HUDEP-2 (cell line): ENCODE measurements around the gene ODF2L.

ENCODE experiments used
- DNase-seq, 76 experiments: peaks; one replicate each; lab custom pipeline; 2025; ENCODE audit not compliant: unreplicated experiment in 76 of 76; lab: John Stamatoyannopoulos, UW

ODF2L gene, protein sequence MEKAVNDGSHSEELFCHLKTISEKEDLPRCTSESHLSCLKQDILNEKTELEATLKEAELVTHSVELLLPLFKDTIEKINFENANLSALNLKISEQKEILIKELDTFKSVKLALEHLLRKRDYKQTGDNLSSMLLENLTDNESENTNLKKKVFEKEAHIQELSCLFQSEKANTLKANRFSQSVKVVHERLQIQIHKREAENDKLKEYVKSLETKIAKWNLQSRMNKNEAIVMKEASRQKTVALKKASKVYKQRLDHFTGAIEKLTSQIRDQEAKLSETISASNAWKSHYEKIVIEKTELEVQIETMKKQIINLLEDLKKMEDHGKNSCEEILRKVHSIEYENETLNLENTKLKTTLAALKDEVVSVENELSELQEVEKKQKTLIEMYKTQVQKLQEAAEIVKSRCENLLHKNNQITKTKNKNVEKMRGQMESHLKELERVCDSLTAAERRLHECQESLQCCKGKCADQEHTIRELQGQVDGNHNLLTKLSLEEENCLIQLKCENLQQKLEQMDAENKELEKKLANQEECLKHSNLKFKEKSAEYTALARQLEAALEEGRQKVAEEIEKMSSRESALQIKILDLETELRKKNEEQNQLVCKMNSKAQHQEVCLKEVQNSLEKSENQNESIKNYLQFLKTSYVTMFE

DNA sequence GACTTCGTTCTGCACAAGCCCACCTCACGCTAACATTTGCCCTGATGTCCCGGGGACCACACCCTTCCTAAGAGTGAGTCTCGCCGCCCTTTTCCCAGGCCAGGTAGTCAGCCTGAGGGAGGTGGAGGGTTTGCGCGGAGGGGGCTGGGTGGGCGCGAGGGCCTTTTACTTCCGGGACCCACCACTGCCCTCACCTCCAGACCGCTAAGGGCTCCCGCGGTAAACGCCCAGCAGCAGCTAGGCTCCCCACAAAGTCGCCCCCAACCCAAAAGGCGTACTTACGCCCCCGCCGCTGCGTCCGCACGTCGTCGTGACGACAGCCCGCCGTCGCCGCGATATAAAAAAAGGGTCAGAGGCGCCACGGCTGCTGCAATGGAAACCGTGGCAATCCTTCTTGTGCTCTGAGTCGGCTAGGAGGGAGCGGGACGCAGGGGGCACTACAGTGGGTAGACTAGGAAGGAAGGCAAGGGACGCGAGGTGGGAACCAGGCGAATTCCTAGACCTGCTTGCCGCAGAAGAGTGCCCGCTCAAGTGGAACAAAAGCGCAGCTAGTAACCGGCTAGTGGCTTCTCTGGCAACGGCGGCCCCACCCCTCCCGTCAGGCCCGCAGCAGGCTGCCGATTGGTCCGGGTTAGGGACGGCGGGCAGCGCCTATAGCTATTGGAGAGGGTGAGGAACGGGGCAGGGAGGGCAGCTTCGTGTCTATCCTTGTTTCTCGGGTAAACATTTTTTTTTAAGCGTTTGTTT, at the start of gene ODF2L:
ODF2L (minus strand) TSS at position 573 of the 747 bp plus-strand sequence. CDS start 9,296 bp downstream, outside the sequence.
- peak in 74 of 76 experiments; percentile 14 to 88 (median 76) for DNase-seq

DNA sequence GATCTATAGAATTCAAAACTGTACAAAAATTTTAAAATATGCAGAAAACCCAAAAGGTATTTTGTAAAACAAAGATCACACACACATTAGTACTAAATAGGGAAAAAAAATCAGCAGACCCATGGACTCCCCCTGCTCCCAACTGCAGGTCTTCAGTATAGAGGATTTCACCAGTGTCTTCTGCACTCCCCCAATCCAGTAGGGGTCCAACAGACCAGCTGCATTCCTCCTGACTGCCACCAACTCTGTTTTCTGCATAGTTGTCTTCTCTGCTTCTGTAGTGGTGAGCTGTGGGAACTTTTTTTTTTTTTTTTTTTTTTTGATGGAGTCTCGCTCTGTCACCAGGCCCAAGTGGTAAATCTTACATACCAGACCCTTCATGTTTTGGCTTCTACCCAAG, 49.8 kb upstream of the ODF2L start:
- no peak for DNase-seq

DNA sequence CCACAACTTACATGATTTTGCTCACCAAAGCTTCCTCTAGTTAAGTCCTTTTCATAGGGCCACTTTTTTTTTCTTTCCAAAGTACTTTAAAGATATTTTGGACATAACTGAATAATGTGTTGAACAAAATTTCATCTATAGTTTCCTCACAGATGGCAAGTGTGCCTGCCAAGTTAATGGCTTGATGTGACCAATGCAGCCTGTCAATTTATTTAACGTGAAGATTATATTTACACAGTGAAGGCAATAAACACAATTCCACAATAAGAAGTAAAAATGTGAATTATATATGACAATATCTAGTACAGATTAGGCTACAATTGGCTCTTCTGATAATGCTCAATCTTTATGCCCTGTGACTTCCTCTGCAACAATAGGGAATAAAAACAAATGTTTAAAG, 45.9 kb upstream of the ODF2L start:
- DNase-seq: no peak

DNA sequence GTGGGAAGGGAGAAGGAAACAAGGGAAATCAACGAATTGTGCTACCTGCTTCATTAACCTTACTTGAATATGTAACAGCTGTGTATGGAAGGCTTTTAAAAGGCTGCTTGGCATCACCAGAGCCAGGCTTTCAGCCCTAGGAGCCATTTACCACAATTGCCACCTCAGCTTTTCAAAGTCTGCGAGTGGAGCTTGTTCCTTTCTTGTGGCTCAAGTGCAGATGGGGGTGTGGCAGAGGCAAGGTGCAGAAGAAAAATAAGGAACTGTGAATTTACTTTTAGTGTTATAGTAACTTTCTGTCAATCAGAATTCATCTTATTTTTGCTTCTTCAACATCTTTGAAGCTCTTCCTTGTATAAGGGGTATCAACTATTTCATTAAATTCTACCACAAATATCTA, 45.5 kb upstream of the ODF2L start:
- DNase-seq: no peak

DNA sequence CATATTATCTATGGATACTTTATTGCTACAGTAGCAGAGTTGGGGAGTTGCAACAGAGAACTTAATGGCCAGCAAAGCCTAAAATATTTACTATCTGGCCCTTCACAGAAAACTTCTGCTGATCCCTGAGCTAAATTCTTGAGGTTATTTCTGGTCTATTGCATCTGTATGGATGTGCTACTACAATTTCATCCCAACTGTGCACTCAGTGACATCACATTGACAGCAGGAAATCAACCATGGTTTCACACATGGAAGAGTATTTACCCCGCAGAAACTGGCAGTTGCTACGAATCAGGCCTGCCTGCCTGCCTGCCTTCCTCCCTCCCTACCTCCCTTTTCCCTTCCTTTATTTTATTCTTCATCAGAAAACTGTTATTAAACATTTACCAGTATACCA, 39.9 kb upstream of the ODF2L start:
- no peak for DNase-seq

DNA sequence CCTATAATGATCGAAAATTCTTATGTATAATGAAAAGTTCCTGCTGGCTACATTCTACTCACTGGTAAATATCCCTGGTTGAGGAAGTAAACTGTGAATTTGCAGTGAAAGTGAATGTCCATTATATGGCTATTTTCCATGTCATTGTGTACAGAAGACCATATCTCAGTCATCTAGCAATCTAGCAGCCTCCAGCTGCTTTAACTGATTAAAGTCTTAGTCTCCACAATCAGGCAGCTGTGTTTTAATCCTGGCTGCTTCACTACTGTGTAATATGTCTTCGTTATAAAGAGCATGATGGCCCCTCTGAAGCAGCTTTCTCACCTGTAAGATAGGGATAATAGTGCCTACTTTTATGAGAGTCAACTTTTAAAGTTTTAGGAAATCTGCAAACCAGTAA, 39.2 kb upstream of the ODF2L start:
- peak in 3 of 76 experiments; percentile 14 to 31 (median 24) for DNase-seq

DNA sequence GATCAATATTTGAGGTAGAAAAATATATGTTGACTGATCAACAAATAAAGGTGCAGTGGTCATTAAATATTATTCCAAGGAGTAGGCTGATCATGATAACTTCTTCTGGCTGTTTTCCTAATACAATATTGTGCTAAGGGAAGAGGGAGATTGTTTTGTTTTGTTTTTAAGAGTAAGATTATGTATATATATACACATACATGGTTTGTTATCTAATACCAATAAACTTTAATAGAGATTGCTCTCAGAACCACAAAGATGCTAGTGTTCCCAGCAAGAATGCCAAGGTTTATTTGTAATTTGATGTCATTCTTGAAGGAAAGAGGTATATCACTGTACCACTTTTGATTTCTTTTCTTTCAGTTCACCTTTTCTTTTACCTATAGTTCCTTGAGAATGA, 37.9 kb upstream of the ODF2L start:
- DNase-seq: no peak

DNA sequence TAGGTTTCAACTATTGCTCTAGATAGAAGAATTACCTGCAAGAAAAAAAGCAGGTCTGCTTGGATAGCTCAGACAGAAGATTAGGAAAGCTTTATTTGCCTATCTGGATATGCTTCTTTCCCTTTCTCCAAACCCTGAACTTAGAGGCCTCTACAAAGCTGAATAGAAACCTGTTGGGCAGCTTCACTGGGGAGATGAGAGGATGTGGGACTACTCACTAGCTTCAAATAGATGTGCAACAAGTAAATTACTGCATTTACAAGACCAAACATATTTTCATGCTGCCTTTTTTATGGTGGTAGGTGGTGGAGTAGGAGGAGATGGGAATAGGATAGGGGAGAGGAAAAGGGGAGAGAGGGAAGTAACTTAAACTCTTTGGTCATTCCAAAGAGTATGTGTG, 34.3 kb upstream of the ODF2L start:
- no peak for DNase-seq

DNA sequence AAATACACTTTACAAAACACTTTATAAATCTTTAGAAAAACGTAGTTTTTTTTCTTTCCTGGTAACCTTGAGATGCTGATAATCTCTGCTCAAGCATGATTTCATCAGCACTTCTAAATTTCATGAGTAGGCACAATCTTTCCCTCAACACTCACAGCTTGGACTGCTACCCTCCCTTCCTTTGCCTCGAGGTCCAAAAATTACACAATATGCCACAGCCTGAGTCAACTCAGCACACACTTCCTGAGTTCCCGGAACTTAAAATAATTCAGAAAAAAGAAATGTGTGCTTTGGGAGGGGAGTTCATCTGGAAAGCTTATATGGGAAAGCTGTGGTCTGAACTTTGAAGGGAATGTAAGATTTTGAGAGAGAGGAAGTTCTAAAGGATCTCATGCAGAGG, 33.7 kb upstream of the ODF2L start:
- no peak for DNase-seq

DNA sequence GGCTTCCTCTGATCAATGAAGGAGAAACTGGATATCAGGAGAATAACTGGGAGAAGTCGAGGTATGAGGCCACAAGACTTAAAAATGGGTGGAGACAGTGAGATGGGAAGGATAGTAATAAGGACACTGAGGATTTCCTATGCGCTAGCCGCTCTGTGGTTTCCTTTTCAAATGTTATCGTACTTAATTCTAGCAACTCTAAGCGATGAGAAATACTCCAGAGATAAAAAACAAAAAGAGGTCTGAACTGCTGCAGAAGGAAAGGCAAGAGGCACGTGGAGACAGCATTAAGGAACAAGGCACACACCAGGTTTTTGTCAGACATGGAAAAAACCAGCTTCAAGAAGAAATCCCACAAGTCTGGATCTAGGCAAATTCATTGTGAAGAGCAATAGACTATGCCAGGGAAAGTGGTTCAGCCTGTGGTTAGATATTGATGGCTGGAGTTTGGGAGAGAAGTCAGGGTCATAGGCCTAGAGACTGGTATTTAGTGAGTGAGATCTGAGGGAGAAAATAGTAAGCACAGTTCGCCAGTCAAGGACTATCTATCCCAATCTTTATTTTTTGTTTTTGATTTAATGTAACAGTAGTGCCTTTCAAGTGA, 33.1 kb upstream of the ODF2L start:
- no peak for DNase-seq

DNA sequence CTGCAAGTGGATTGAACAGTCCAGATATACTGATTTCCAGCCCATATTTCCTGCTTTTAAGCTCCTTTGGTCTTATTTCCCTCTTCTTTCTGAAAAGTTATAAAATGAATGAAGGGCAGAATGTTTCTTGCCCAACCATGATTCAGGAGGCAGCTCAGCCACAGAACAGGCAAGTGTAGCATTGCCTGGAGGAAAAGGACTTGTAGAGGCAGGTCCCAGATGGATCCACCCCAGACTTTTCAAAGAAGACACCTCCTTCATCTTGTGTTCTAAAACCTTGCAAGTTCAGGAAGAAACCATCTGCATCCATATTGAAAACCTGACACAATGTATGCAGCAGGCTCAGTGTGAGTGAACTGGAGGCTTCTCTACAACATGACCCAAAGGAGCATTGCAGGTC, 27.8 kb upstream of the ODF2L start, which contains the start of gene CLCA2:
CLCA2 (plus strand) TSS at position 299 of the 400 bp plus-strand sequence; CDS start at position 376, 77 bp downstream.
- no peak for DNase-seq

DNA sequence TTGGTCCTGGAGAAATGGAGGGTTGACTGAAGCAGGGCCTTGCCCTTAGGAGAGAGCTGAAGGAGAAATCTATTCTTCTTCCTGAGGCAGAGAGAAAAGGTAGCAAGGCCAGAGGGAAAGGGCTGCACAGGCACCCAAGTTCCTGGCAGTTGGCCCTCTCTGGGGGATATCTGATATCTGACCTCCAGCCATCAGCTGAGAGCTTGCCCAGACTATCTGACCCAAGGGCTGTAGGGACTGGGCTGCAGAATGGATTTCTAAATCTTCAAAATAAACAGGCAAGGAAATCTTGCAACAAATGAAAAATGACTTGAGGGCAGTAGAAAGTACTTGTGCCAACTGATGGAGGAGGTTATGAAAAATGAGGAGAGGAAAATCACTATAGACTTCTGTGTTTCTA, 27.4 kb upstream of the ODF2L start:
- DNase-seq: no peak

DNA sequence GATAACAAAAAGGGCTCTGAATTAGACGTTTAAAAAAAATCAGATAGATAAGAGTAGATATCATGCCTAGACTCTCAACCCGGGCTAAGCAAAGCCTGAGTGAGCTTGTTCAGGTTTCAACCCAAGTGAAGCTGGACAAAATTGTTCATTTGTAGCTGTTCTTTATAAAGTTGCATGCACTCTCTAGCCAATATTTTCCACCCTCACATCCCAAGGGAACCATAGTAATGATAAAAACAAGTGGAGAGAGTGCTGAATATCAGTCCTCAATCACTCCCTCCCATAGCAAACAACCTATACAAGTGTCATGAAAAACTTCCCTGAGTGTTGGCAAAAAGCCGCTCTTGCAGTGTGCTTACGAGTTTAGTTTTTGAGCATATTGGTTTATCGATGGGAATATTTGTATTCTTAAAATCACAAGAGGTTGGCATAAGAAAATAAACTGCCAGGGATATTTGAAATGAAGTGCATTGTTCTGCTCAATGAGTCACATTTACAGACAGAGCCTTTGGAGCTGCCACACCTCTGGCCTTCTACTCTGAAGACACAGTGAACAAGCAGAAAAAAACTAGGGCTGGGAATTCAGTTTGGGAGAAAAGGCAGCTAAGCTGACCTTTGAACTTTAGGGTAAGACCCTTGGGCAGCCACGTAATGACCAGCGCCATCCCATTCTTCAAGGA, 25.6 kb upstream of the ODF2L start:
- DNase-seq: peak in 2 of 76 experiments; percentile 6 to 31

DNA sequence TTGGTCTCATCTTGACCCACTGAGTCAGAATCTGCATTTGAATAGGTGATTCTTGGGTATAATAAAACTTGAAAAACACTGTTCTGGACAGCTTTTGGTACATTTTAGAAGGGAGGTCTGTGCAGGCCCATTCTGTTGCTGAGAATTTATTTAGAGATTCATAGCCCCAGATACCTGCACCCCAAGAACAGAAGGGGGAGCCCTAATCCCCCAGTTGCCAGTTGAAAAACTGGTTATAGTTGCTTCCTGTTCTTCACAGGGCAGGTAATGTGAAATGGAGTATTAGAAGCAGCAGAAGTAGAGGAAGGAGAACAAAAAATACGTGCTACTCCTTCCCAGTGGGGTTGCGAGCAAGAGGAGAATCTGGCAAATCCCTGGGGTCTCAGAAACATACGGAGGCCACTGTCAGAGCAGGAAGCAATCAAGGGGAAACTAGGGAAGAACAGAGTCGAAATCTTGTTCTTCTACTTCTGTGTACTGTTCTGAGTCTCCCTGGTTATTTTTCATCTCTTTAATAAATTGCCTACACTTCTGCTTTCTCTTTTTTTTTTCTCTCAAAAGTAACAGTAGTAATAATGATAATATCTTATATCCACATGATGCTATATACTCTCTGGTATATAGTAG, 23.3 kb upstream of the ODF2L start:
- peak in 30 of 76 experiments; percentile 4 to 65 (median 20) for DNase-seq

DNA sequence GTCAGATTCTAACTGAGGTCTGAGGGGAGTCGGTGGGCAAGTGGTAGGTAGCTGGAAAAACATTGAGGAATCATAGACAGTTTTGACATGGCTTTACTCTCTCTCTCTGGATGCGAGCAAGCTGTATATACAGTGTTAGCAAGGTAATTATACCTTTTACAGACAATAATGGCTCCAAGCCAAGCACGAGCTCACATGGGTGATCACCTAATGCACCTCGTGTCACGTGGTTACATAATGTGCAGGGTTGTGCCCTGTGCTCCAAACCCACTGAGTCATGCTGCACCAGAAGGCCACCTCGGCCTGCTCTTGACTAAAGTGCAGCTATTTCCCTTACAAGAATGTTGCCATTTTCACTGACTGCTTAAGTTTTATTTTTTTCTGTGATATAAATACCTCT, 20.2 kb upstream of the ODF2L start:
- no peak for DNase-seq

DNA sequence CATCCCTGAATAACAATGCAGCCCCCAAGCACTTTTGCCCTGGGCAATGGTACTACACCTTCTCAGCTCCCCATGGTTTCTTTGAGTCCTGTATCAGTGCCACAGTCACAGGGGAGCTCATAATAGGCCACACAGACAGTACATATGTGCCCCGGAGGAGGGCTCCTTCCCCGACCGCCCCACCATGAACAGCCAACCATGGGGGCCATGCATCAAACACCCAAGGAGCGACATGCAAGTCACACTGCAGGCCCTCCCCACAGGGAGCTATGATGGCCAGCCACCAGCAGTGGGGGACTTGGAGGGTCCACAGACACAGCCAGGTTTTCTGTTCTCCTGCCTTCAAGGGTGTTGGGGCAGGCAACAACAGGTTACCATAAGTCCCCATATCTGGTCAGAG, 14.8 kb upstream of the ODF2L start:
- no peak for DNase-seq

DNA sequence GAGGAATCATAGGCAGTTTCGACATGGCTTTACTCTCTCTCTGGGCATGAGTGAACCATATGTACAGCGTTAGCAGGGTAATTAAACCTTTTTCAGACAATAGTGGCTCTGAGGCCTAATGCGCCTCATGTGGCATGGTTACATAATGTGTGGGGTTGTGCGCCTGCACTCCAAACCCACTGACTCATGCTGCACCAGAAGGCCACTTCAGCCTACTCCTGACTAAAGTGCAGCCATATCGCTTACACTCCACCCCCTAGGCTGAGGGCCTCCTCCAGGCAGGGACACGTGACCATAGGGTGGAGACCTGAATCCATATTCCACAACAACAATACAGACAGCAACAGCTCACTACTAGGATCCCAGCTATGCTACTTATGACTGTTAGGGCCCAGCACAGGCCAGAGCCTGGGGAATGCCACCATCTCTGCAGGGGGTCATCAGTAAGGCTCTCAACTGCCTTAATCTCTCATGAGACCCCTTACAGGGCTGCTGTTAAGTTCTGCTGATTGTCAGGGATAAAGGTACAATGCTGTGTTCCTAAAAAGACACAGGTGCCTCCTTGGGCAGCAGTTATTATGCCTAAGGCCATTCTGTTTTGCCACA, 13.4 kb upstream of the ODF2L start:
- peak in 3 of 76 experiments; percentile 3 to 28 (median 14) for DNase-seq

DNA sequence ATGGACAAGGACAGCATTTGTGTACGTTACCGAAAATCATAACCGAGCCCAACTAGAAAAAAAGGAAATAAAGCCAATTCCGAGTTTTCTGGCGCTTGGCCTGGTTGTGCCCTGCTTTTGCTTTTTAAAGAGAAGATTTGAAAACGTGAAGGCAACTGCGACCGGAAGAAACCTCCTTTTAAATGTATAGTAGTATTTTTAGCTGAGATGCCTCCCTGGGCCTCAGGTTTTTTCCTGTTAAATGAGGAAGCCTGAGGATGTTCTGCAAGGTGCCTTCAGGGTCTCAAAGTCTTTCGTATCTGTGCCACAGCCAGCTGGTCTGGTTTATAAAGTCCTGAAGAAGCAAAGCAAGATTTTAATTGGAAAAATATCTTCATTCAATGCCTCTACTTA, 371 bp upstream of the ODF2L start:
- DNase-seq: no peak

DNA sequence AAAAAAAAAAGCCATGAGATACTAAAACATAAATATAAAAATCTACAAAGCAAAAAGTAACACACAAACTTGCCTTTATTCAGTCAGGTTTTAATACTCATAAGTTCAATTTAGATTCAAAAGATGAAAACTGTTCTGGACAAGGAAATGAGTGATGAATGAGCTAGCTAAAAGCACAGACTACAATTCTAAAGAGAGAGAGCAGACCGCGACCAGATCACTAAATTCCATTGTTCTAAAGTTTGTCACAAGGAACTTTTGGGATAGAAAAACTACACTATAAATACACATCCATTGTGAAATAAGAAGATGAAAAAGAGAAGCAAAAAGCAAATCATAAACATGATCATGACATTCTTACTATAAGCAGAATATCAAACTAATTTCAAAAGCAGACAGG, 1.7 kb downstream of the ODF2L start:
- no peak for DNase-seq

DNA sequence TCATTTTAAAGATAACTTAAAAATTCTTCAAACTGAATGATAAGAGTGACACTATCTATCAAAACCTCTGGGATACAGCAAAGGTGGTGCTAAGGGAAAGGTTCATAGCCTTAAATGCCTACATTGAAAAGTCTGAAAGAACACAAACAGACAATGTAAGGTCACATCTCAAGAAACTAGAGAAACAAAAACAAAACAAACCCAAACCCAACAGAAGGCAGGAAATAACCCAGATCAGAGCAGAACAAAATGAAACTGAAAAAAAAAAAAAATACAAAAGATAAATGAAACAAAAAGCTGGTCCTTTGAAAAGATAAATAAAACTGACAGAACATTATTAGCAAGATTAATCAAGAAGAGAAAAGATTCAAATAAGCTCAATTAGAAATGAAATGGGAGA, 6.8 kb downstream of the ODF2L start:
- DNase-seq: no peak
